Measurements from ENCODE around the gene IRF1. TPM values are rescaled to one million over a fixed set of nuclear protein-coding genes. Genes with fewer than 3 reads are reported as not detected.

The IRF1 gene
- total and polyA plus RNA-seq, 7 experiments from 2014 or later = 118 to 632 (median 174) TPM

- Mint-ChIP-seq H3K36me3 (peaks cover 0 to under 1% (median 0%) of the 10 kb centered on the region in 5 donors), H3K27me3 (peaks cover under 1 to 5% (median 3%) of the 10 kb centered on the region in 5 donors), H3K4me3 (no peak overlapping the region), H3K4me1 (peaks cover 6 to 48% (median 29%) of the 10 kb centered on the region in 7 donors), H3K9me3 (peaks cover 0 to 2% (median 0%) of the 10 kb centered on the region in 11 donors), H3K27ac (no peak overlapping the region)
- DNase-seq (no peak), ATAC-seq (no peak)
- peaks cover 12 to 18% of the 10 kb centered on the region in 2 donors for H3K4me1 ChIP-seq (ENCODE audit: control insufficient read depth in 2 of 2, insufficient read depth in 2 of 2, low read length in 2 of 2)
- no peaks in the 10 kb centered on the region for H3K9me3 ChIP-seq (ENCODE audit: control insufficient read depth in 2 of 3, low read length in 3 of 3)
- POLR2A ChIA-PET = interaction anchor here (1.8 to 9.2 kb wide), 4 partner anchors 15 to 120 kb away, joined by 8 to 152 read pairs (median 106); partner anchors contain the start of gene IRF1
- no peak overlapping the region for H3K4me3 ChIP-seq (ENCODE audit: low read length)
- no peaks in the 10 kb centered on the region for H3K36me3 ChIP-seq (ENCODE audit: control insufficient read depth in 2 of 3, insufficient read depth in 3 of 3, low read length in 3 of 3)
- CTCF ChIA-PET = interaction anchor here (0.9 to 8.4 kb wide), 11 partner anchors 8 to 139 kb away, joined by 3 to 243 read pairs (median 8); partner anchors contain the start of gene IRF1
- no peak overlapping the region for H3K27ac ChIP-seq (ENCODE audit: low read depth, low read length)
- intact Hi-C loops (cut with micrococcal nuclease) = loop anchor here (1.0 to 10.0 kb wide), 4 partner anchors 83 to 267 kb away; no protein-coding TSS in a partner anchor
- no peaks in the 10 kb centered on the region for H3K27me3 ChIP-seq (ENCODE audit: control insufficient read depth in 2 of 2, insufficient read depth in 2 of 2, low read length in 2 of 2)
Observed at GRCh38 chr5:132501961-132502931, 11.7 kb upstream of the IRF1 start.

- Histone ChIP-seq H3K9me3 (ENCODE audit: control insufficient read depth in 2 of 3, low read length in 3 of 3) (no peaks in the 10 kb centered on the region), H3K36me3 (ENCODE audit: control insufficient read depth in 2 of 3, insufficient read depth in 3 of 3, low read length in 3 of 3) (no peaks in the 10 kb centered on the region), H3K4me3 (ENCODE audit: low read length) (no peak overlapping the region), H3K27me3 (ENCODE audit: control insufficient read depth in 2 of 2, insufficient read depth in 2 of 2, low read length in 2 of 2) (no peaks in the 10 kb centered on the region), H3K27ac (ENCODE audit: low read depth, low read length) (no peak overlapping the region), H3K4me1 (ENCODE audit: control insufficient read depth in 2 of 2, insufficient read depth in 2 of 2, low read length in 2 of 2) (peaks cover 12 to 21% of the 10 kb centered on the region in 2 donors)
- Mint-ChIP-seq H3K4me3 (no peak overlapping the region), H3K27me3 (peaks cover 0 to 5% (median 0%) of the 10 kb centered on the region in 5 donors), H3K27ac (peak overlapping the region in 1 of 9 donors; percentile 98), H3K9me3 (peaks cover 0 to 2% (median 0%) of the 10 kb centered on the region in 11 donors), H3K4me1 (peaks cover 6 to 50% (median 31%) of the 10 kb centered on the region in 7 donors), H3K36me3 (no peaks in the 10 kb centered on the region)
- intact Hi-C loops (cut with micrococcal nuclease) = loop anchor here (1.0 to 10.0 kb wide), 4 partner anchors 82 to 267 kb away; no protein-coding TSS in a partner anchor
- ATAC-seq (no peak), DNase-seq (no peak)
- ChIA-PET CTCF (interaction anchor here (0.9 to 8.4 kb wide), 21 partner anchors 8 to 263 kb away, joined by 3 to 243 read pairs (median 7); partner anchors contain the start of gene IRF1), POLR2A (interaction anchor here (0.8 to 9.2 kb wide), 7 partner anchors 10 to 120 kb away, joined by 3 to 152 read pairs (median 8); partner anchors contain the start of gene IRF1)
Observed at GRCh38 chr5:132501629-132501956, 11.0 kb upstream of the IRF1 start.

GRCh38 chr5:132500931-132501628 is 10.5 kb upstream of the IRF1 start:
- ChIA-PET POLR2A (interaction anchor here (0.7 to 17.6 kb wide), 12 partner anchors 9 to 114 kb away, joined by 3 to 268 read pairs (median 6); partner anchors contain the start of gene IRF1), CTCF (interaction anchor here (0.7 to 8.4 kb wide), 32 partner anchors 8 to 310 kb away, joined by 3 to 243 read pairs (median 5); partner anchors contain the start of genes IRF1 and SLC22A5)
- Mint-ChIP-seq H3K36me3 (no peaks in the 10 kb centered on the region), H3K4me1 (peaks cover 6 to 48% (median 31%) of the 10 kb centered on the region in 7 donors), H3K4me3 (peak overlapping the region in 1 of 10 donors; percentile 48), H3K9me3 (no peaks in the 10 kb centered on the region), H3K27ac (peak overlapping the region in 8 of 9 donors; percentile 26 to 98 (median 82)), H3K27me3 (peaks cover 0 to 5% (median 0%) of the 10 kb centered on the region in 5 donors)
- peaks cover 12 to 21% of the 10 kb centered on the region in 2 donors for H3K4me1 ChIP-seq (ENCODE audit: control insufficient read depth in 2 of 2, insufficient read depth in 2 of 2, low read length in 2 of 2)
- DNase-seq (peak; percentile 52 to 85 (median 76)), ATAC-seq (peak; percentile 52)
- peak overlapping the region; percentile 99 for H3K27ac ChIP-seq (ENCODE audit: low read depth, low read length)
- intact Hi-C loops (cut with micrococcal nuclease) = loop anchor here (1.0 to 10.0 kb wide), 5 partner anchors 11 to 266 kb away; partner anchors contain the start of gene IRF1 (in 1 of the 2)
- no peak overlapping the region for H3K4me3 ChIP-seq (ENCODE audit: low read length)
- no peaks in the 10 kb centered on the region for H3K36me3 ChIP-seq (ENCODE audit: control insufficient read depth in 2 of 3, insufficient read depth in 3 of 3, low read length in 3 of 3)
- H3K9me3 ChIP-seq (ENCODE audit: control insufficient read depth in 2 of 3, low read length in 3 of 3) = no peaks in the 10 kb centered on the region
- H3K27me3 ChIP-seq (ENCODE audit: control insufficient read depth in 2 of 2, insufficient read depth in 2 of 2, low read length in 2 of 2) = no peaks in the 10 kb centered on the region

GRCh38 chr5:132500244-132500930 is 9.8 kb upstream of the IRF1 start:
- POLR2A ChIA-PET = interaction anchor here (0.7 to 17.6 kb wide), 13 partner anchors 8 to 113 kb away, joined by 3 to 268 read pairs (median 6); partner anchors contain the start of gene IRF1

GRCh38 chr5:132499440-132500243 is 9.1 kb upstream of the IRF1 start:
- Histone ChIP-seq H3K4me1 (ENCODE audit: control insufficient read depth in 2 of 2, insufficient read depth in 2 of 2, low read length in 2 of 2) (peaks cover 22 to 31% of the 10 kb centered on the region in 2 donors), H3K36me3 (ENCODE audit: control insufficient read depth in 2 of 3, insufficient read depth in 3 of 3, low read length in 3 of 3) (no peaks in the 10 kb centered on the region), H3K27ac (ENCODE audit: low read depth, low read length) (peak overlapping the region; percentile 99), H3K9me3 (ENCODE audit: control insufficient read depth in 2 of 3, low read length in 3 of 3) (no peaks in the 10 kb centered on the region), H3K27me3 (ENCODE audit: control insufficient read depth in 2 of 2, insufficient read depth in 2 of 2, low read length in 2 of 2) (no peaks in the 10 kb centered on the region), H3K4me3 (ENCODE audit: low read length) (no peak overlapping the region)
- CTCF ChIA-PET = interaction anchor here (0.6 to 8.4 kb wide), 20 partner anchors 9 to 486 kb away, joined by 3 to 243 read pairs (median 4); partner anchors contain the start of gene IRF1
- peaks cover 12 to 54% (median 43%) of the 10 kb centered on the region in 7 donors for H3K4me1 Mint-ChIP-seq
- DNase-seq = no peak
- POLR2A ChIA-PET = interaction anchor here (1.0 to 17.6 kb wide), 11 partner anchors 13 to 112 kb away, joined by 3 to 268 read pairs (median 7); partner anchors contain the start of gene IRF1
- H3K27me3 Mint-ChIP-seq = peaks cover 0 to 2% (median 0%) of the 10 kb centered on the region in 5 donors
- intact Hi-C loops (cut with micrococcal nuclease) = loop anchor here (1.0 to 10.0 kb wide), 11 partner anchors 9 to 1875 kb away; partner anchors contain the start of genes SLC22A4 (in 2 of the 2), IL3 (in 1 of the 2), IRF1 (in 1 of the 2) and RAPGEF6 (in 1 of the 2)
- no peak overlapping the region for H3K4me3 Mint-ChIP-seq
- peak overlapping the region; percentile 30 to 98 (median 87) for H3K27ac Mint-ChIP-seq
- no peaks in the 10 kb centered on the region for H3K36me3 Mint-ChIP-seq
- no peak for ATAC-seq
- no peaks in the 10 kb centered on the region for H3K9me3 Mint-ChIP-seq

More at GRCh38 chr5:132500244-132500930, 9.8 kb upstream of the IRF1 start:
- DNase-seq (peak in 1 of 9 donors; percentile 6), ATAC-seq (no peak)
- Histone ChIP-seq H3K27me3 (ENCODE audit: control insufficient read depth in 2 of 2, insufficient read depth in 2 of 2, low read length in 2 of 2) (no peaks in the 10 kb centered on the region), H3K4me1 (ENCODE audit: control insufficient read depth in 2 of 2, insufficient read depth in 2 of 2, low read length in 2 of 2) (peaks cover 15 to 24% of the 10 kb centered on the region in 2 donors), H3K36me3 (ENCODE audit: control insufficient read depth in 2 of 3, insufficient read depth in 3 of 3, low read length in 3 of 3) (no peaks in the 10 kb centered on the region), H3K27ac (ENCODE audit: low read depth, low read length) (peak overlapping the region; percentile 99), H3K9me3 (ENCODE audit: control insufficient read depth in 2 of 3, low read length in 3 of 3) (no peaks in the 10 kb centered on the region), H3K4me3 (ENCODE audit: low read length) (no peak overlapping the region)
- Mint-ChIP-seq H3K36me3 (no peaks in the 10 kb centered on the region), H3K4me1 (peaks cover 6 to 48% (median 35%) of the 10 kb centered on the region in 7 donors), H3K27ac (peak overlapping the region in 8 of 9 donors; percentile 65 to 98 (median 92)), H3K27me3 (peaks cover 0 to 2% (median 0%) of the 10 kb centered on the region in 5 donors), H3K9me3 (no peaks in the 10 kb centered on the region), H3K4me3 (peak overlapping the region in 1 of 10 donors; percentile 48)
- intact Hi-C loops (cut with micrococcal nuclease) = loop anchor here (1.0 to 10.0 kb wide), 3 partner anchors 10 to 266 kb away; partner anchors contain the start of gene IRF1 (in 1 of the 2)
- CTCF ChIA-PET = interaction anchor here (0.7 to 8.4 kb wide), 32 partner anchors 7 to 311 kb away, joined by 3 to 243 read pairs (median 5); partner anchors contain the start of genes IRF1 and SLC22A5

Data from naive thymus-derived CD4-positive, alpha-beta T cell (primary cell).